Activated CD8-positive, alpha-beta memory T cell treated with anti-CD3 and anti-CD28 coated beads, Interleukin-2, amount 10 ng/mL, durations not matched to agents 7 days and 5 days (primary cell): ENCODE results near the gene PTPN11. TPM values are rescaled to one million over a fixed set of nuclear protein-coding genes. Genes with fewer than 3 reads are reported as not detected.
"Not testable (repeated sequence)": the region's sequence is repeated elsewhere in the genome, so short reads cannot be mapped to it uniquely, and the experiment has no call there.

Experiments
- ATAC-seq: fragments of 150-1000 bp; cut with Tn5 transposase; one replicate; pipeline ENCODE4 v1.10.0; 2021; ENCODE audit warnings: moderate library complexity
- CTCF ChIA-PET: fragments of 350-600 bp; sonication (Branson Sonifier 250); formaldehyde crosslinking; loops from one replicate; lab custom pipeline; 2021; ENCODE audit warnings: antibody characterized with exemption; lab: Charles Lee
- DNase-seq: peaks from one replicate; pipeline ENCODE4 v3.0.0-alpha.2; 2020
- H3K27ac Mint-ChIP-seq: one replicate; pipeline ENCODE4 v1.8.0; 2021; ENCODE audit warnings: mild to moderate bottlenecking, mixed read lengths
- H3K27me3 Mint-ChIP-seq: one replicate; pipeline ENCODE4 v1.8.0; 2021; ENCODE audit warnings: mixed read lengths
- H3K36me3 Mint-ChIP-seq: one replicate; pipeline ENCODE4 v1.8.0; 2021; ENCODE audit warnings: mild to moderate bottlenecking, mixed read lengths
- H3K4me1 Mint-ChIP-seq: one replicate; pipeline ENCODE4 v1.8.0; 2021; ENCODE audit warnings: mixed read lengths
- H3K4me3 Mint-ChIP-seq: one replicate; pipeline ENCODE4 v1.8.0; 2021; ENCODE audit warnings: mild to moderate bottlenecking, moderate library complexity, mixed read lengths
- H3K9me3 Mint-ChIP-seq: one replicate; pipeline ENCODE4 v1.8.0; 2022; ENCODE audit warnings: low read depth, mixed read lengths
- total RNA-seq, 2 experiments: library from RNA; stranded (reverse); gene quantifications; one replicate each; pipeline ENCODE4 v1.2.3, GENCODE V29; 2021

The PTPN11 gene
- total RNA-seq, 2 experiments from 2014 or later, result 90.9 to 118 TPM

- Mint-ChIP-seq H3K4me3 (peak overlapping the region; percentile 95), H3K36me3 (peaks cover 4% of the 10 kb centered on the region), H3K27ac (peak overlapping the region; percentile 96), H3K9me3 (no peaks in the 10 kb centered on the region), H3K4me1 (peaks cover 39% of the 10 kb centered on the region), H3K27me3 (no peaks in the 10 kb centered on the region)
- ATAC-seq (no peak), DNase-seq (no peak)
- CTCF ChIA-PET, result interaction anchor here (1.7 kb wide), 1 partner anchor 31 kb away, joined by 5 read pairs; no protein-coding TSS in a partner anchor
These were observed 507 bp upstream of the PTPN11 start for GRCh38 chr12:112418273-112418607.

GRCh38 chr12:112419297-112420133, 768 bp downstream of the PTPN11 start:
- H3K36me3 Mint-ChIP-seq, result peaks cover 7% of the 10 kb centered on the region
- CTCF ChIA-PET, result interaction anchor here (0.7 to 1.7 kb wide), 3 partner anchors 8 to 294 kb away, joined by 4 to 6 read pairs (median 5); partner anchors contain the start of gene TRAFD1
- DNase-seq (peak; percentile 55), ATAC-seq (peak; percentile 62)
- H3K27me3 Mint-ChIP-seq, result no peaks in the 10 kb centered on the region
- peak overlapping the region; percentile 90 for H3K4me3 Mint-ChIP-seq
- H3K27ac Mint-ChIP-seq, result peak overlapping the region; percentile 85
- no peaks in the 10 kb centered on the region for H3K9me3 Mint-ChIP-seq
- H3K4me1 Mint-ChIP-seq, result peaks cover 45% of the 10 kb centered on the region

GRCh38 chr12:112420740-112421139, 2.0 kb downstream of the PTPN11 start:
- CTCF ChIA-PET, result interaction anchor here (1.6 kb wide), 1 partner anchor 10 kb away, joined by 6 read pairs; no protein-coding TSS in a partner anchor
- Mint-ChIP-seq H3K27ac (peak overlapping the region; percentile 33), H3K4me3 (peak overlapping the region; percentile 90), H3K36me3 (peaks cover 12% of the 10 kb centered on the region), H3K4me1 (peaks cover 48% of the 10 kb centered on the region), H3K9me3 (no peaks in the 10 kb centered on the region), H3K27me3 (no peaks in the 10 kb centered on the region)
- DNase-seq (no peak), ATAC-seq (no peak)

- H3K4me3 Mint-ChIP-seq, result no peak overlapping the region
- no peak overlapping the region for H3K27ac Mint-ChIP-seq
- H3K36me3 Mint-ChIP-seq, result peaks cover 16% of the 10 kb centered on the region
- DNase-seq, result no peak
- no peaks in the 10 kb centered on the region for H3K9me3 Mint-ChIP-seq
- H3K27me3 Mint-ChIP-seq, result no peaks in the 10 kb centered on the region
- peaks cover 50% of the 10 kb centered on the region for H3K4me1 Mint-ChIP-seq
- CTCF ChIA-PET, result no interaction called here
- no peak for ATAC-seq
These were observed 2.6 kb downstream of the PTPN11 start for GRCh38 chr12:112421363-112421762.

GRCh38 chr12:112422531-112422930, 3.8 kb downstream of the PTPN11 start:
- no peak overlapping the region for H3K4me3 Mint-ChIP-seq
- no peak for DNase-seq
- no peaks in the 10 kb centered on the region for H3K27me3 Mint-ChIP-seq

GRCh38 chr12:112424126-112424525, 5.4 kb downstream of the PTPN11 start:
- peaks cover 27% of the 10 kb centered on the region for H3K36me3 Mint-ChIP-seq
- DNase-seq, result no peak
- peaks cover 43% of the 10 kb centered on the region for H3K4me1 Mint-ChIP-seq
- no peak overlapping the region for H3K4me3 Mint-ChIP-seq
- H3K27ac Mint-ChIP-seq, result no peak overlapping the region
- no peak for ATAC-seq
- H3K27me3 Mint-ChIP-seq, result no peaks in the 10 kb centered on the region
- CTCF ChIA-PET, result interaction anchor here (0.7 kb wide), 2 partner anchors 37 to 57 kb away, joined by 3 to 4 read pairs; no protein-coding TSS in a partner anchor
- H3K9me3 Mint-ChIP-seq, result no peaks in the 10 kb centered on the region

More at GRCh38 chr12:112422531-112422930, 3.8 kb downstream of the PTPN11 start:
- Mint-ChIP-seq H3K4me1 (peaks cover 45% of the 10 kb centered on the region), H3K36me3 (peaks cover 18% of the 10 kb centered on the region), H3K9me3 (no peaks in the 10 kb centered on the region), H3K27ac (no peak overlapping the region)
- no peak for ATAC-seq
- CTCF ChIA-PET, result no interaction called here

- Mint-ChIP-seq H3K36me3 (peaks cover 27% of the 10 kb centered on the region), H3K4me3 (no peak overlapping the region), H3K9me3 (no peaks in the 10 kb centered on the region), H3K4me1 (peaks cover 37% of the 10 kb centered on the region), H3K27ac (peak overlapping the region; percentile 52), H3K27me3 (no peaks in the 10 kb centered on the region)
- DNase-seq (no peak), ATAC-seq (no peak)
- CTCF ChIA-PET, result no interaction called here
These were observed 7.0 kb downstream of the PTPN11 start for GRCh38 chr12:112425582-112426382.

GRCh38 chr12:112427760-112428159, 9.0 kb downstream of the PTPN11 start:
- DNase-seq, result no peak
- no peaks in the 10 kb centered on the region for H3K27me3 Mint-ChIP-seq
- H3K4me1 Mint-ChIP-seq, result peaks cover 34% of the 10 kb centered on the region
- H3K36me3 Mint-ChIP-seq, result peaks cover 35% of the 10 kb centered on the region
- no peak overlapping the region for H3K4me3 Mint-ChIP-seq
- no peak overlapping the region for H3K27ac Mint-ChIP-seq
- no peak for ATAC-seq
- CTCF ChIA-PET, result no interaction called here
- H3K9me3 Mint-ChIP-seq, result no peaks in the 10 kb centered on the region

GRCh38 chr12:112430929-112431328, 12.2 kb downstream of the PTPN11 start:
- H3K4me1 Mint-ChIP-seq, result peaks cover 22% of the 10 kb centered on the region
- CTCF ChIA-PET, result no interaction called here
- no peak overlapping the region for H3K27ac Mint-ChIP-seq

GRCh38 chr12:112431965-112432364, 13.2 kb downstream of the PTPN11 start:
- CTCF ChIA-PET, result no interaction called here
- peaks cover 21% of the 10 kb centered on the region for H3K36me3 Mint-ChIP-seq
- ATAC-seq (no peak), DNase-seq (no peak)
- no peak overlapping the region for H3K27ac Mint-ChIP-seq
- H3K4me3 Mint-ChIP-seq, result no peak overlapping the region
- no peaks in the 10 kb centered on the region for H3K9me3 Mint-ChIP-seq
- peaks cover 22% of the 10 kb centered on the region for H3K4me1 Mint-ChIP-seq
- no peaks in the 10 kb centered on the region for H3K27me3 Mint-ChIP-seq

More at GRCh38 chr12:112430929-112431328, 12.2 kb downstream of the PTPN11 start:
- Mint-ChIP-seq H3K9me3 (no peaks in the 10 kb centered on the region), H3K4me3 (no peak overlapping the region), H3K27me3 (no peaks in the 10 kb centered on the region), H3K36me3 (peaks cover 26% of the 10 kb centered on the region)
- no peak for DNase-seq
- ATAC-seq, result no peak

- Mint-ChIP-seq H3K27me3 (no peaks in the 10 kb centered on the region), H3K27ac (no peak overlapping the region), H3K4me3 (no peak overlapping the region), H3K36me3 (peaks cover 13% of the 10 kb centered on the region), H3K9me3 (no peaks in the 10 kb centered on the region), H3K4me1 (peaks cover 28% of the 10 kb centered on the region)
- DNase-seq (no peak), ATAC-seq (no peak)
- CTCF ChIA-PET, result no interaction called here
These were observed 14.8 kb downstream of the PTPN11 start for GRCh38 chr12:112433551-112433950.

GRCh38 chr12:112438645-112439044, 19.9 kb downstream of the PTPN11 start:
- not testable (repeated sequence) for H3K27ac Mint-ChIP-seq

GRCh38 chr12:112439769-112440168, 21.0 kb downstream of the PTPN11 start:
- Mint-ChIP-seq H3K9me3 (no peaks in the 10 kb centered on the region), H3K36me3 (no peaks in the 10 kb centered on the region), H3K27me3 (no peaks in the 10 kb centered on the region), H3K4me3 (no peak overlapping the region), H3K27ac (no peak overlapping the region), H3K4me1 (peaks cover 6% of the 10 kb centered on the region)
- CTCF ChIA-PET, result interaction anchor here (1.2 kb wide), 1 partner anchor 11 kb away, joined by 3 read pairs; no protein-coding TSS in a partner anchor
- no peak for ATAC-seq
- no peak for DNase-seq

More at GRCh38 chr12:112438645-112439044, 19.9 kb downstream of the PTPN11 start:
- H3K9me3 Mint-ChIP-seq, H3K4me3 Mint-ChIP-seq, DNase-seq, H3K4me1 Mint-ChIP-seq, CTCF ChIA-PET, H3K27me3 Mint-ChIP-seq, ATAC-seq, H3K36me3 Mint-ChIP-seq: not testable (repeated sequence)
